ENCODE results near the gene USH1C.

DNA sequence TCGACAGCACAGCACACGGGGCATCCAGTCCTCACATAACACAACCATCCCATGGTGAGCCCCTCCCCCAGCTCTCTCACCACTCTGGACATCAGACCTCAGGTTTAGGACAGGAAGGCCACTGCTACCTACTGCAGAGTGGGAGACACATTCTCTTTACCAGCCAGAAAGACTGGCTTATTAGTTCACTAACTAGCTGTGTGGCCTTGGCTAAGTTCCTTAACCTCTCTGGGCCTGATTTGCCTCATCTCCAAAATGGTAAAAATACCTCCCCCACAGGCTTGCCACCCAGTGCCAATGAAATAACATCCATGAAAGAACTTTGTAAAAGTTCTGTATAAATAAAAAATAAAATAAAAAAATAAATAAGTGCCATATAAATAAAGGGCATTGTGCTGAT, 32.1 kb downstream of the USH1C start:
- TF ChIP-seq EP300 (IDR thresholded peaks at IDR 0.05), result no peak
- TF ChIP-seq POLR2A (IDR thresholded peaks at IDR 0.05), result no peak

Data from tibial nerve (tissue), 3 donors.